Neural progenitor cell (in vitro differentiated cells): ENCODE data around the gene STARD7.

ENCODE experiments used
- EZH2 ChIP-seq: fragments of 200-600 bp; sonication (generic); IDR thresholded peaks from 2 replicates; pipeline ENCODE4 v1.6.1; 2017; ENCODE audit warnings: antibody characterized with exemption, mild to moderate bottlenecking, moderate library complexity
- EZH2phosphoT487 ChIP-seq: fragments of 200-600 bp; sonication (generic); IDR thresholded peaks from 2 replicates; pipeline ENCODE4 v1.6.1; 2017; ENCODE audit warnings: antibody characterized with exemption
- TF ChIP-seq, protein P1 (sequence below): fragments of 200-600 bp; sonication (generic); IDR thresholded peaks from 2 replicates; pipeline ENCODE4 v1.5.1; 2017; ENCODE audit warnings: antibody characterized with exemption, mild to moderate bottlenecking

DNA sequence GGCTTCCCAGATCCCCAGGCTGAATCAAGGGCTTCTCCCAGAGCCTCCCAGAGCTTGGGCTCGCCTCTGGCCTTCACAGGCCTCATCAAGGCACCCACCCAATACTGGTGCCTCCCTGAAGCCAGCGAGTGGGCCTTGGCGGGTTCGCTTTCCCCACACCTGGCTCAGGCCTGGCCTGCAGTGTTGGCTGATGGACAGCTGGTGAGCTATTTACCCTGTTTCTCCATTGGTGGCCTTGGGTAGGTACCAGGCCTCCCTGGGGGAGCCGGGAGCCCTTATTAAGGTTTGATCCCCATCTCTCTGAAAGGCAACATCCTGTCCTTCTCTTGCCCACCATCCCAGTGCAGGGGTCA is 45.2 kb downstream of the STARD7 start:
- TF ChIP-seq EZH2: no peak
- TF ChIP-seq, protein P1, sequence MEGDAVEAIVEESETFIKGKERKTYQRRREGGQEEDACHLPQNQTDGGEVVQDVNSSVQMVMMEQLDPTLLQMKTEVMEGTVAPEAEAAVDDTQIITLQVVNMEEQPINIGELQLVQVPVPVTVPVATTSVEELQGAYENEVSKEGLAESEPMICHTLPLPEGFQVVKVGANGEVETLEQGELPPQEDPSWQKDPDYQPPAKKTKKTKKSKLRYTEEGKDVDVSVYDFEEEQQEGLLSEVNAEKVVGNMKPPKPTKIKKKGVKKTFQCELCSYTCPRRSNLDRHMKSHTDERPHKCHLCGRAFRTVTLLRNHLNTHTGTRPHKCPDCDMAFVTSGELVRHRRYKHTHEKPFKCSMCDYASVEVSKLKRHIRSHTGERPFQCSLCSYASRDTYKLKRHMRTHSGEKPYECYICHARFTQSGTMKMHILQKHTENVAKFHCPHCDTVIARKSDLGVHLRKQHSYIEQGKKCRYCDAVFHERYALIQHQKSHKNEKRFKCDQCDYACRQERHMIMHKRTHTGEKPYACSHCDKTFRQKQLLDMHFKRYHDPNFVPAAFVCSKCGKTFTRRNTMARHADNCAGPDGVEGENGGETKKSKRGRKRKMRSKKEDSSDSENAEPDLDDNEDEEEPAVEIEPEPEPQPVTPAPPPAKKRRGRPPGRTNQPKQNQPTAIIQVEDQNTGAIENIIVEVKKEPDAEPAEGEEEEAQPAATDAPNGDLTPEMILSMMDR: no peak
- TF ChIP-seq EZH2phosphoT487: no peak
